Left renal cortex interstitium (tissue), 4 donors: ENCODE results near the gene OGFOD1. TPM values are rescaled to one million over a fixed set of nuclear protein-coding genes. Genes with fewer than 3 reads are reported as not detected.
"Not testable (repeated sequence)": the region's sequence is repeated elsewhere in the genome, so short reads cannot be mapped to it uniquely, and the experiment has no call there.

Experiments
- DNase-seq, 4 donors: peaks; one replicate each; pipeline ENCODE4 v3.0.0-alpha.2; 2013; ENCODE audit warnings: low read depth in 4 of 4, low spot score in 2 of 4, missing footprints in 1 of 4
- polyA plus RNA-seq, 4 donors: library from polyadenylated mRNA; unstranded; fragments of 120-200 nt; gene quantifications; one replicate each; pipeline ENCODE4 v1.2.1, GENCODE V29; 2013; ENCODE audit not compliant: insufficient read length in 4 of 4

The OGFOD1 gene
- polyA plus RNA-seq, 4 donors = 35.3 to 41.1 (median 36.6) TPM

DNA sequence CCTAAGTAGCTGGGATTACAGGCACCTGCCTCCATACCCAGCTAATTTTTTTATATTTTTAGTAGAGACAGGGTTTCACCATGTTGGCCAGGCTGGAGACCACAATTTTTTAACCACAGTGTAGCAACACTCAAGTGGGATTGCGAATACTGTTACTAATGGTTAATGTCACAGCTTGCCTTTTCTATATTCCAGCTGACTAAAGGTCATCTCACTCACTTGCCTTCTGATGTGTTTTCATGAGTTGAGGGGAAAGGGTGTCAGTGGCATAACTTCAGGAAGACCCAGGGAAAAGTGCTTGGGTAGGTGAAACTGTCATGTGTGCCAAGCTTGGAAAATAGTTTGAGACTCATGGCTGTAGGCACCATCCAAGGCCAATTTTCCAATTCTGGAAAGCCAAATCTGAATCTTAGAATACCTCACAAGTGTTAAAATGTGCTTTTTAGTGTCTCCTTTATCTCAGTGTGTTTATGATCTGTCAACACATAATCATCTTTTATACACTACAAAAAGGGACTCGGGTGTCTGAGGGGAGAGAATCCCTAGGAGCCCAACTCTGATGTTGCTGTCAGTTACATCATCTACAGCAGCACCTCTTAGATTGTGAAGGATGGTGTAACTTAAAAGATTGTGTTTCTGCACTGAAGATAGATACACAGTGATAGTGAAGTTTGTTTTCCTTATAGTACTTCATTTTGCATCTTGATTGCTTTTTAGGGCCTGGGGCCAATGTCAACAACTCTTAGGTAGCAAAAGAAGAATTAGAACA is 27.1 kb downstream of the OGFOD1 start:
- no peak for DNase-seq

GRCh38 chr16:56479469-56479868 is 28.1 kb downstream of the OGFOD1 start:
- no peak for DNase-seq

DNA sequence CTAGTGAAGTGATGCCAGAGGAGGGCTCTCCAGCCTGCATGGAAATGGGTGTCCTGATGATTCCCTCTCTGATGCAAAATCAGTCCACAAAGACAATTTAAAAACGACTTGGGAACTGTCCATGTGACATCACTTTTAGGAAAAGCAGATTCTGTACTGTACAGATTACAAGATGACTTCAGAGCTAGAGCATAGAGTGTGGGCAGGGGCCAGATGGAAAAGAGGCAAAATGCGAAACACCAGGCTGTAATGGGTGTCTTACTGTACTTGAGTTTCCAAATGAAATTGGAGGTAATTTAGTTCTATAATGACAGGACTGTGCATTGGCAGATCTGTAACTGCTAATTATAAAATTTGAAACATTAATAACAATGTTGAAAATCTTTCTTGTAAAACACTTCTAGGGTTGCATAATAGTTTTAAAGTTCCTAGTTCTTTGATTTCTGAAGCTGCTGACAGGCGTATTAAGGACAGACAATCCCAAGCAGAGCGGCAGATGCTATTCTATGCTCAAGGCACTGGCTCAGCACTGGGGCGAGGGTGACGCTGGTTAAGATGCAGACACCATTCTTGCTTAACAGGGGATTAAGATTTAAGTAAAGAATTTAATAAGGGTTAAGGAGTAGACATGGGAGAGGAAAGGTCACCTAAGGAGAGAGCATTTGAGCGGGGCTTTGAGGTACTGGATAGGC is 29.6 kb downstream of the OGFOD1 start:
- DNase-seq = no peak

- peak in 2 of 4 donors; percentile 34 to 68 for DNase-seq
These were observed 30.2 kb downstream of the OGFOD1 start for GRCh38 chr16:56481468-56482122.

GRCh38 chr16:56482683-56483236 is 31.4 kb downstream of the OGFOD1 start:
- DNase-seq = no peak

- no peak for DNase-seq
These were observed 32.0 kb downstream of the OGFOD1 start for GRCh38 chr16:56483394-56483793.

GRCh38 chr16:56488035-56488434 is 36.7 kb downstream of the OGFOD1 start:
- DNase-seq = no peak

DNA sequence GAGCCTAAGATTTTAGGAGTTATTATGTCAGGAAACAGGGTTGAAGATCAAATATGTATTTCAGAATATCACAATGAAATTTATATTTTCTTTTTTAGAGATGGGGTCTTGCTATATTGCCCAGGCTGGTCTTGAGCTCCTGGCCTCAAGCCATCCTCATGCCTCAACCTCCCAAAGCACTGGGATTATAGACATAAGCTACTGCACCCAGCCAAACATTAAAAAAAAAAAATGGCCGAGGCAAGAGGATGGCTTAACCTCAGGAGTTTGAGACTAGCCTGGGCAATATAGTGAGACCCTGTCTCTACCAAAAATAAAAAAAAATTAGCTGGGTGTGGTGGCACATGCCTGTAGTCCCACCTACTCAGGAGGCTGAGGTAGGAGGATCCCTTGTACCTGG is 37.5 kb downstream of the OGFOD1 start:
- not testable (repeated sequence) for DNase-seq

DNA sequence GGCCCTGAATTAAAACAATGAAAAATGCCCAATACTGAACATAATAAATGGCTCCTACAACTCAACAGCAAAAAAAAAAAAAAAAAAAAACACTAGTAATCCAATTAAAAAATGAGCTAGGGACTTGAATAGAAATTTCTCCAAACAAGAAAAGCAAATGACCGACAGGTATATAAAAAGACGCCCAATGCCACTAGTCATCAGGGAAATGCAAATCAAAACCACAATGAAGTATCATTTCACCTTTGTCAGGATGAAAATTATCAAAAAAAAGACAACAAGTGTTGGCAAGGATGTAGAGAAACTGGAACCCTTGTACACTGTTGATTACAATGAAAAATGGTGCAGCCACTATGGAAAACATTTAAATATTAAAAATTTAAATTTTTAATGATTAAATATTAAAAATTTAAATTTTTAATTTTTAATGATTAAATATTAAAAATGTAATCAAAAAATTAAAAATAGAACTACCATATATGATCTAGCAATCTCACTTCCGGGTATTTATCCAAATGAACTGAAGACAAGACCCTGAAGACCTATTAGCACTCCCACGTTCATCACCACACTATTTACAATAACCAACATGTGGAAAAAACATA is 40.4 kb downstream of the OGFOD1 start:
- no peak for DNase-seq

DNA sequence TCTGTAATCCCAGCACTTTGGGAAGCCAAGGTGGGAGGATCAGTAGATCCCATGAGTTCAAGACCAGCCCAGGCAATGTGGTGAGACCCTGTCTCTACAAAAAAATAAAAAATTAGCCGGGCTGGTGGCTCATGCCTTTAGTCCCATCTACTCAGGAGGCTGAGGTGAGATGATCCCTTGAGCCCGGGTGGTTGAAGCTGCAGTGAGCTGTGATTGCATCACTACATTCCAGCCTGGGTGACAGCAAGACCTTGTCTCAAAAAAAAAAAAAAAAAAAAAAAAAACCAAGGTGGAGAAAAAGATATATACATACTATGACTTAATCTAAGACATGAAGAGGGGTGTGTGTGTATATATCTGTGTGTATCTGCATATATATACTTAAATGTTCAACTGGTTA is 41.8 kb downstream of the OGFOD1 start:
- DNase-seq = no peak

DNA sequence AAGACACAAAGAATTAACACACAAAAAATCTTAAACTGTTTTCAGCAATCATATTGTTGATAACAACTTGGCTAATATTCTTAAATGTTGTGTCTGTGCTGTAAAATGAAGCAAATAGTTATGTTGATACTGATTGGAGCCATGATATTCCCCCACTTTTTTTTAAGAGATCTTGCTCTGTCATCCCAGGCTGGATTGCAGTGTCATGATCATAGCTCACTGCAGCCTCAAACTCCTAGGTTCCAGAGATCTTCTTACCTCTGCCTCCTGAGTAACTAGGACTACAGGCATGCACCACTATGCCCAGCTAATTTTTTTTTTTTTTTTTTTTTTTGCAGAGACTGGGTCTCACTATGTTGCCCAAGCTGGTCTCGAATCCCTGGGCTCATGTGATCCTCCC is 42.5 kb downstream of the OGFOD1 start:
- DNase-seq = no peak

- no peak for DNase-seq
These were observed 53.8 kb downstream of the OGFOD1 start for GRCh38 chr16:56505181-56505580.

DNA sequence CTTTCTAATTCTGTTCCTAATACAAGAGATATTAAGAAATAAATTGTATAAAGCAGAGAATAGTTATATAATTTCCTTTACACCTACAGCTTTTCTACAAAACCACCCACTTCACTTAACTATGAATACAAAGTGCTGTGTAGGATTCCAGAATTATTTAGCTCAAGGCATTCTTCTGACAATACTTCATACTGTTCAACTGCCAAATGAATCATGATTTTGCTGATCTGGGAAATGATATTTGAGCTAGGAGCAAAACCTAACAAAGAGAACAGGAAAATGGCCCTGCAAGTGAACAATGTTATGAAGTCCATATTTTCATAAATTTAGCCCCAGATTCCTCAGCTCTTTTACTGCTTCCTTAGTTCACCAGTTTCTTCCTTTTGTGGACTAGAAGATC is 55.6 kb downstream of the OGFOD1 start:
- no peak for DNase-seq

DNA sequence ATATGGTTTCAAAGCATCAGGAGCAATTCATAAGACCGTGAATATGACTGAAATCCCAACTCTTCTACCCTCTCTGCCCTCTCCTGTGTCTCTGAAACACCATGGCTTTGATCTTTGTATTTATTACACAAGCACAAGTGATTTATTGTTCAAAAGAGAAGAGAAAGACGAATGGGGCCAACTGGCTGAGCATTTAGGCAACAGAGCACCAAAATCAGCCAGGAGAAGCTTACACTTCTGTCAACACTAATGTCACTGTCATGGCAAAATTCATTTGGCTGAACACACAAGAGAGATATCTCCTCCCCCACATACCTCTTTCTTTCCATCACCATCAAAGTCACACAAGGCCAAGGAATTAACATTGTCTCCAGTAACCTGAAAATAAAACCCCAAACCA is 59.2 kb downstream of the OGFOD1 start:
- no peak for DNase-seq

DNA sequence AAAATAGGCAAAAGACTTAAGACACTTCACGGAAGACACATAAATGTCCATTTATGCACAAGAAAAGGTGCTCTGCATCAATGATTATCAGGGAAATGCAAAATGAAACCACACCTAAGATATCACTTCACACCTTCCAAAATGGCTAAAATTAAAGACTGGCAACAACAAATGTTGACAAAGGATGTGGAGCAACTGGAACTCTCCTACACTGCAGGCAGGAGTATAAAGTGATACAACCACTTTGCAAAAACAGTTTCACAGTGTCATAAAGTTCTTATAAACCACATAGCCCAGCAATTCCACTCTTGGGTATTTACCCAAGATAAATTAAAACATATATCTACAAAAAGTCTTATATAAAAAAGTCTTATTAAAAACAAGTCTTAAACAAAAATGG is 60.7 kb downstream of the OGFOD1 start:
- no peak for DNase-seq

DNA sequence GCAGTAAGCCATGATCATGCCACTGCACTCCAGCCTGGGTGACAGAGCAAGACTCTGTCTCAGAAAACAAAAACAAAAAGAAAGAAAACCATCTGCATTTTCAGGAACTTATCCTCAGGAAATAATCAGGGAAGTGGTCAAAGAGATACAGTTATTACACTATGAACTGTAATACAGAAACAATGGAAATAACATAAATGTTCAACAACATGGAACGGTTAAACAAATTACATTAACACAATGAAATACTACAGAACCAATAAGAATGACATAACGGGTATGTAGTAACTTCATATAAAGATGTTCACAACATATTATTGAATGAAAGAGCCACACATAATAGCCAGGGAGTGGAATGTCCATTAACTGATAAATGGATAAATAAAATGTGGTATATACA is 61.7 kb downstream of the OGFOD1 start:
- no peak for DNase-seq

DNA sequence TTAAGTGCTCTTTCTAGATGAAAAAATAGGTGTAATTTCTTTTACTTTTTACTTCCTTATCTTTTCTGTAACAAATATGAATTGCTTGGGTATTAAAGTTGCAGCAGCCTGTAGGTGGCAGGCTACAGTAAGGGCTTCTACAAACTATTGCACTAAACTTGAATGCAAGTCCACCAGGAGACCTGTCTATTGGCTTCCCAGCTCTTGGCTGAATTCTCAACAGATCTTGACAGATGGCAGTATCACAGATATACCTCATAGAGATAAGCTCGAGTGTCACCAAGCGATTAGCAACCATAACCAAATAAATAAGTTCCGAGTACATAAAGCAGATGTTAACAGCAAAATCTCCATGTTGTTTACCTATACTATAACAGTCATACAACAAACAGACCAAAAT is 62.6 kb downstream of the OGFOD1 start:
- no peak for DNase-seq

DNA sequence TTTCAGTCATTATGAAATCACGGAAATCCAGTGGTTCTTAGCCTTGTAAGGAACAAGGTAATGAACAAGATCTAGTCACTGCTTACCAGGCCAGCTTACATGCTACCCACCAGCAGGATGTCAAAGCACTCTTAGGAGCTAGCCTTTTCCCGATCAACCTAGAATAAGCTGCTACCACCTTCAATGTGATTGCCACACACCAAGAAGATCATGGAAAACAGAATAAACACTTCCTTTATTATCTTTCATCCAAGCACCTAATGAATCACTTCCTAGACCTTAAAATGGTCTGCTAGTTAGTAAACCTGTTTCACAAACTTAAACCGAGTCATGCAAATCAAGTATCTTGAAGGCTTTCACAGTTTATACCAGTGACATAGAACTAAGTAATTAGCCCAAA is 63.5 kb downstream of the OGFOD1 start:
- no peak for DNase-seq

DNA sequence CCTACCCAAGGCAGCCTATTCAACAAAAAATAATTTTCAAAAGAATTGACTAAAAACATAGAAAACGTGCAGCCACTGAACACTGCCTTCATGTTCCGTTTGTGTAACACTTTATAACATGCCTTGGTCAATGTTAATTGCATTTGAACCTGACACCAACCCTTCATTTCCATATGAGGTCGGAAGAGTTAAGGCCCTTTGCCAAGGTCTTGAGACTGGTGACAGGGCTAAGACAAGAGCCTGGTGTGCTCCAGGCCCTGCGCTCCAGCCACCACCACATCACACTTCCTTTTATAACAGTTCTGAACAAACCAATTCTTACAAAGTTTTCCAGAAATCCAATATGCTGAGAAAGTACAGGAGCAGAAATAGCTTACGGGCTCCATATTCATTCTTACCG is 64.3 kb downstream of the OGFOD1 start:
- no peak for DNase-seq

DNA sequence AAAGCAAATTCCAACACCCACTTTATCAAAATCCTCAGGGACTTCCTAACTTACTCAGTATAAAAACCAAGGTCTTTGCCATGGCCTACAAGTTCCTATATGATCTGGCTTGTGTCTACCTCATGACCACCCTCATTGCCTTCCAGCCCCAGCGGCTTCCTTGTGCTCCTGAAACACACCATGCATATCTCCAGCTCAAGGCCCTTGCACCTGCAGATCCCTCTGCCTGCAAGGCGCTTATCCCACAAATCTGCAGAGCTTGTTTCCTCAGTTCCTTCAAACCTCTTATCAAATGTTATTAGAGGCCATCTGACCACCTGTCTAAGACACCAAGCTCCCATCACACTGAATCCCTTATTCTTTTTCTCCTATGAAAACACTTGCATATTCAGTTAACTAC is 65.9 kb downstream of the OGFOD1 start:
- no peak for DNase-seq

DNA sequence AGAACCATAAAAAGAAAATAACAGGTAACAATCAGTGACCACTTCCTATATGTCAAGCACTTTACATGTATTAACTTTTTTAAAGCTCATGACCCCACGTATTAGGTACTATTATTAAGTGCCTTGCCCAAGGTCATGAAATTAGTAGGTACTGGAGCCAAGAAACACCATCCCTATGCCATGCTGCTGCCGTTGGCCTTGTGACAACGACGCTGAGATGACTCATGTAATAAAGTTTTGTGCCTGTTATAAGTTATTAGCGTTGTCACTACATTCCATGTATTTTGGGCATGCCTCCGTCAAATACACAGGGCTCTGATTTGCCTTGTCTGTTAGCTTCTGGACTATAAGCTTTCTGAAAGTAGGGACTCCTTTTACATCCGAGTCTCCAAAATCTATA is 67.1 kb downstream of the OGFOD1 start:
- DNase-seq = no peak
